Loucy (cell line): ENCODE measurements around the gene SLC6A13.

Experiments used
- EZH2phosphoT487 ChIP-seq: fragments of 200-600 bp; IDR thresholded peaks from 2 replicates; pipeline ENCODE4 v1.6.1; 2018; ENCODE audit warnings: antibody characterized with exemption, mild to moderate bottlenecking, moderate library complexity, borderline replicate concordance
- TF ChIP-seq, protein P1 (sequence below): fragments of 200-600 bp; sonication (generic); conservative IDR thresholded peaks from 2 replicates; pipeline ENCODE4 v1.5.1; 2014; ENCODE audit warnings: mild to moderate bottlenecking, antibody characterized with exemption, low read length

DNA sequence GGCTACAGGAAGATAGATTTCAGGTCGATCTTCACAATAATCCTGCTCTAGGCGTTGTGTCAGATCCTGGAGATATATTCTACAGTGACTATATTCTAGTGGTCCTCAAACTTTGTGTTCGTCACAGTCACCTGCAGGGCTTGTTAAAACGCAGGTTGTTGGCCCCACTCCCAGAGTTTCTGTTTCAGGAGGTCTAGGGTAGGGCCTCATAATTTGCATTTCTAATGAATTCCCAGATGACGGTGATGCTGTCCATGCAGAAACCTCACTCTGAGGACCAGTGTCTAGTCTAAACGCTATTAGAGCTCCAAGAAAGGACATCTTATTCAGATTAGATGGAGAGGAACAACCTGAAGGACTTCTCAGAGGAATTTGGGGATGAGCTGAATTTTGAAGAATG is 13.2 kb upstream of the SLC6A13 start:
- TF ChIP-seq, protein P1, sequence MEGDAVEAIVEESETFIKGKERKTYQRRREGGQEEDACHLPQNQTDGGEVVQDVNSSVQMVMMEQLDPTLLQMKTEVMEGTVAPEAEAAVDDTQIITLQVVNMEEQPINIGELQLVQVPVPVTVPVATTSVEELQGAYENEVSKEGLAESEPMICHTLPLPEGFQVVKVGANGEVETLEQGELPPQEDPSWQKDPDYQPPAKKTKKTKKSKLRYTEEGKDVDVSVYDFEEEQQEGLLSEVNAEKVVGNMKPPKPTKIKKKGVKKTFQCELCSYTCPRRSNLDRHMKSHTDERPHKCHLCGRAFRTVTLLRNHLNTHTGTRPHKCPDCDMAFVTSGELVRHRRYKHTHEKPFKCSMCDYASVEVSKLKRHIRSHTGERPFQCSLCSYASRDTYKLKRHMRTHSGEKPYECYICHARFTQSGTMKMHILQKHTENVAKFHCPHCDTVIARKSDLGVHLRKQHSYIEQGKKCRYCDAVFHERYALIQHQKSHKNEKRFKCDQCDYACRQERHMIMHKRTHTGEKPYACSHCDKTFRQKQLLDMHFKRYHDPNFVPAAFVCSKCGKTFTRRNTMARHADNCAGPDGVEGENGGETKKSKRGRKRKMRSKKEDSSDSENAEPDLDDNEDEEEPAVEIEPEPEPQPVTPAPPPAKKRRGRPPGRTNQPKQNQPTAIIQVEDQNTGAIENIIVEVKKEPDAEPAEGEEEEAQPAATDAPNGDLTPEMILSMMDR, result no peak
- no peak for TF ChIP-seq EZH2phosphoT487
